NCI-H2081 (cell line): ENCODE data around the gene LYST.
"Not testable (repeated sequence)": the region's sequence is repeated elsewhere in the genome, so short reads cannot be mapped to it uniquely, and the experiment has no call there.

Experiments
- DNase-seq, 2 experiments: peaks; one replicate each; lab custom pipeline; 2025; lab: John Stamatoyannopoulos, UW

LYST gene

GRCh38 chr1:235637756-235638534, 228.8 kb downstream of the LYST start:
- no peak for DNase-seq

- DNase-seq, result no peak
Measured at GRCh38 chr1:235635938-235636662, 230.6 kb downstream of the LYST start.

GRCh38 chr1:235632506-235633401, 234.0 kb downstream of the LYST start:
- DNase-seq, result no peak

GRCh38 chr1:235631816-235632215, 234.9 kb downstream of the LYST start:
- no peak for DNase-seq

- DNase-seq, result no peak
Measured at GRCh38 chr1:235628316-235629005, 238.2 kb downstream of the LYST start.

- no peak for DNase-seq
Measured at GRCh38 chr1:235625831-235626230, 240.9 kb downstream of the LYST start.

- peak in 1 of 2 experiments; percentile 41 for DNase-seq
Measured at GRCh38 chr1:235625340-235625739, 241.4 kb downstream of the LYST start.

GRCh38 chr1:235624721-235625333, 241.9 kb downstream of the LYST start:
- DNase-seq, result no peak

- DNase-seq, result no peak
Measured at GRCh38 chr1:235622936-235623779, 243.5 kb downstream of the LYST start.

- not testable (repeated sequence) for DNase-seq
Measured at GRCh38 chr1:235619149-235619548, 247.6 kb downstream of the LYST start.

- no peak for DNase-seq
Measured at GRCh38 chr1:235617808-235618207, 248.9 kb downstream of the LYST start.

GRCh38 chr1:235617140-235617539, 249.6 kb downstream of the LYST start:
- no peak for DNase-seq

GRCh38 chr1:235614442-235614954, 252.2 kb downstream of the LYST start:
- DNase-seq, result no peak

GRCh38 chr1:235613602-235614001, 253.1 kb downstream of the LYST start:
- no peak for DNase-seq

GRCh38 chr1:235612761-235613160, 253.9 kb downstream of the LYST start:
- DNase-seq, result no peak
